ENCODE measurements around the gene SLC6A7.

GRCh38 chr5:150219861-150220260 lies 30.0 kb downstream of the SLC6A7 start:
- TF ChIP-seq CTCF (conservative IDR thresholded peaks at IDR 0.05; ENCODE audit: low read depth, low read length) (no peak), EZH2 (IDR thresholded peaks at IDR 0.05; ENCODE audit: borderline replicate concordance, low read depth, low read length, poor library complexity, severe bottlenecking) (no peak)
